Measurements from ENCODE around the gene GRIK3.

GRCh38 chr1:36805979-36806640 is 228.2 kb downstream of the GRIK3 start:
- TF ChIP-seq FOXK2 (IDR thresholded peaks at IDR 0.05) (no peak), PKNOX1 (IDR thresholded peaks at IDR 0.05) (no peak), ARNT (IDR thresholded peaks at IDR 0.05) (no peak), SUZ12 (IDR thresholded peaks at IDR 0.05) (no peak), BHLHE40 (IDR thresholded peaks at IDR 0.05; ENCODE audit: borderline replicate concordance) (no peak), LEF1 (IDR thresholded peaks at IDR 0.05; ENCODE audit: borderline replicate concordance) (no peak), SP1 (IDR thresholded peaks at IDR 0.05) (no peak), FOXM1 (IDR thresholded peaks at IDR 0.05; ENCODE audit: borderline replicate concordance) (no peak), CTBP1 (IDR thresholded peaks at IDR 0.05; ENCODE audit: borderline replicate concordance) (no peak), FOXA1 (IDR thresholded peaks at IDR 0.05) (no peak), TARDBP (IDR thresholded peaks at IDR 0.05) (no peak), ZNF384 (IDR thresholded peaks at IDR 0.05) (no peak), HDGF (IDR thresholded peaks at IDR 0.05; ENCODE audit: borderline replicate concordance) (no peak)

All from HEK293T (cell line).